ENCODE measurements around the gene SULT1C4. TPM values are rescaled to one million over a fixed set of nuclear protein-coding genes. Genes with fewer than 3 reads are reported as not detected.

The SULT1C4 gene
- total RNA-seq, 1 donor from 2014 or later, result 8.0 TPM

DNA sequence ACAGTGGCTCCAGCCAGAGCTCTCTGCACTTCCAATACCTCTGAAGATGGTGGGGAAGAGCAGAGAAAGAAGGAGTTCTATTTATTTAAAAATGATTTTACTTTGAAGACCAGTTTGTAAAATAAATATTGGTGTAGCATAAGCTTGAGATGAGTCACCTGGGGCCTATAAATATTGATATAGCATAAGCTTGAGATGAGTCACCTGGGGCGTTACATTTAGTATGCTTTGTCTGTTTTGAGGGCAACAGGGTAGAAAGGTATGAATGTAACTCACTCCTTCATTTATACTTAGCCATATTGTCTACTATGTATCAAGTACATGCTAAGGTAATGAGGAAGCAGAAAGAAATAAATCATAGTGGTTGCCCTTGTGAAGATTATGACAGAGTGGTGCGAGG, 7.7 kb upstream of the SULT1C4 start:
- TF ChIP-seq, protein P1, sequence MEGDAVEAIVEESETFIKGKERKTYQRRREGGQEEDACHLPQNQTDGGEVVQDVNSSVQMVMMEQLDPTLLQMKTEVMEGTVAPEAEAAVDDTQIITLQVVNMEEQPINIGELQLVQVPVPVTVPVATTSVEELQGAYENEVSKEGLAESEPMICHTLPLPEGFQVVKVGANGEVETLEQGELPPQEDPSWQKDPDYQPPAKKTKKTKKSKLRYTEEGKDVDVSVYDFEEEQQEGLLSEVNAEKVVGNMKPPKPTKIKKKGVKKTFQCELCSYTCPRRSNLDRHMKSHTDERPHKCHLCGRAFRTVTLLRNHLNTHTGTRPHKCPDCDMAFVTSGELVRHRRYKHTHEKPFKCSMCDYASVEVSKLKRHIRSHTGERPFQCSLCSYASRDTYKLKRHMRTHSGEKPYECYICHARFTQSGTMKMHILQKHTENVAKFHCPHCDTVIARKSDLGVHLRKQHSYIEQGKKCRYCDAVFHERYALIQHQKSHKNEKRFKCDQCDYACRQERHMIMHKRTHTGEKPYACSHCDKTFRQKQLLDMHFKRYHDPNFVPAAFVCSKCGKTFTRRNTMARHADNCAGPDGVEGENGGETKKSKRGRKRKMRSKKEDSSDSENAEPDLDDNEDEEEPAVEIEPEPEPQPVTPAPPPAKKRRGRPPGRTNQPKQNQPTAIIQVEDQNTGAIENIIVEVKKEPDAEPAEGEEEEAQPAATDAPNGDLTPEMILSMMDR (conservative IDR thresholded peaks at IDR 0.05), result no peak
- no peak overlapping the region for H3K4me3 Mint-ChIP-seq
- no peaks in the 10 kb centered on the region for H3K9me3 Mint-ChIP-seq
- no peak for DNase-seq (ENCODE audit: low read depth, low spot score)
- H3K36me3 Mint-ChIP-seq (ENCODE audit: low read depth), result no peaks in the 10 kb centered on the region
- no peak overlapping the region for H3K27ac Mint-ChIP-seq (ENCODE audit: unreplicated experiment)
- no peaks in the 10 kb centered on the region for H3K27me3 Mint-ChIP-seq (ENCODE audit: low read depth)
- no peaks in the 10 kb centered on the region for H3K4me1 Mint-ChIP-seq

DNA sequence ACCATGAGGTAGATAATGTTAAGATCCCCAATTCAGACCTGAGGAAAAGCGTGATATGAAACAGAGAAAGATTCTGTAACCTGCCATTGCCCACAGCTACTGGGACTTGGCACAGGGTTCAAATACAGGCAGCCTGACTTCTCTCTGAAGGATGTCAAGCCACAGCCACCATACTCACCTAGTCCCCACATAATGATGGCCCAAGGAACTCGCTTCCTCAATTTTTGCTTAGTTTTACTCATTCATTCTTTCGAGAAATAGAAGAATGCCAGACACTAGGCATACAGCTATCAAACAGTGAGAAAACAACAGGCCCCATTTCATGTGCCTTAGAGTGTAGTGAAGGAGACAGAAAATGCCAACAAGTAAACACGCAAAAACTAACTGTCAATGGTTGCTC, 980 bp upstream of the SULT1C4 start:
- Mint-ChIP-seq H3K9me3 (no peaks in the 10 kb centered on the region), H3K4me3 (peak overlapping the region; percentile 72), H3K36me3 (ENCODE audit: low read depth) (no peaks in the 10 kb centered on the region), H3K27ac (ENCODE audit: unreplicated experiment) (no peak overlapping the region), H3K27me3 (ENCODE audit: low read depth) (no peaks in the 10 kb centered on the region), H3K4me1 (peaks cover 31% of the 10 kb centered on the region)
- no peak for DNase-seq (ENCODE audit: low read depth, low spot score)
- TF ChIP-seq, protein P1 (conservative IDR thresholded peaks at IDR 0.05), result no peak

DNA sequence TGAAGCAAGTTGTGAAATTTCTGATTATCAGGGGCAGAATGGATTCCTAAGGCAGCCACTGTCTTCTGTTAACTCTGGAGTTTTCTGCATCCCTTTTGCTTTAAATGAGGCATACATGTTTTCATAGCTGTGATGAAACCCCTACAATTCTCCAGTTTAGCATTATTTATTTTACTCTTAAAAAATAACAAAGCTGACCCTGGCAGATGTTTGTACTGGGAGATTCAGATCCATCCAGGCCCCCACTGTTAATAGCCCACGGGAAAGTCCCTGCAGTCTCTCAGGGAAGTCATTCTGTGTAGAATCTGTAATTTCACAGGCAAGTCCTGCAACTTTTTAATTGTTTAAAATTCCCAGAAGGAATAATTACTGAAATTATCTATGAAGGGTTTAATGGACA, 353 bp upstream of the SULT1C4 start:
- peak overlapping the region; percentile 72 for H3K4me3 Mint-ChIP-seq
- no peaks in the 10 kb centered on the region for H3K36me3 Mint-ChIP-seq (ENCODE audit: low read depth)
- DNase-seq (ENCODE audit: low read depth, low spot score), result no peak
- peaks cover 31% of the 10 kb centered on the region for H3K4me1 Mint-ChIP-seq
- H3K9me3 Mint-ChIP-seq, result no peaks in the 10 kb centered on the region
- TF ChIP-seq, protein P1 (conservative IDR thresholded peaks at IDR 0.05), result no peak
- H3K27ac Mint-ChIP-seq (ENCODE audit: unreplicated experiment), result peak overlapping the region; percentile 14
- no peaks in the 10 kb centered on the region for H3K27me3 Mint-ChIP-seq (ENCODE audit: low read depth)

DNA sequence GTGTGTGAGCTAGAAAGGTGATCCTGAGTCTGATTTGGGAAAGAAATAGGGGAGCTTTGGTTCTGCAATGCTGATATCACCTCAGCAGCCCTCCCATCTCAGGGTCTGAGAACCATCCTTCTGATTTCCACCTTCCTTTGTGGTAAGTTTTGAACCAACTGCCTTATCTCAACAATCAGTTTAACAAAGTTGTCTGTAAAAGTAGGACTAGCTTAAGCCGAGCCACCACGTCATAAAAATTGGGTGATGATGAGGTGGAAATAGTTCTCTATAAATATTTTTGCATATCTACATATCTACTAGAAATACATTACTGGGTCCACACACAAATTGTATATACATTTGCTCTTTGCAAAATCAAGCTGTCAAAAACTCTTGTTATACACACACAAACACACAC, 1.1 kb downstream of the SULT1C4 start:
- Mint-ChIP-seq H3K9me3 (no peaks in the 10 kb centered on the region), H3K4me1 (peaks cover 38% of the 10 kb centered on the region), H3K27ac (ENCODE audit: unreplicated experiment) (no peak overlapping the region), H3K27me3 (ENCODE audit: low read depth) (no peaks in the 10 kb centered on the region), H3K4me3 (peak overlapping the region; percentile 72), H3K36me3 (ENCODE audit: low read depth) (peaks cover 4% of the 10 kb centered on the region)
- DNase-seq (ENCODE audit: low read depth, low spot score), result no peak
- TF ChIP-seq, protein P1 (conservative IDR thresholded peaks at IDR 0.05), result no peak

DNA sequence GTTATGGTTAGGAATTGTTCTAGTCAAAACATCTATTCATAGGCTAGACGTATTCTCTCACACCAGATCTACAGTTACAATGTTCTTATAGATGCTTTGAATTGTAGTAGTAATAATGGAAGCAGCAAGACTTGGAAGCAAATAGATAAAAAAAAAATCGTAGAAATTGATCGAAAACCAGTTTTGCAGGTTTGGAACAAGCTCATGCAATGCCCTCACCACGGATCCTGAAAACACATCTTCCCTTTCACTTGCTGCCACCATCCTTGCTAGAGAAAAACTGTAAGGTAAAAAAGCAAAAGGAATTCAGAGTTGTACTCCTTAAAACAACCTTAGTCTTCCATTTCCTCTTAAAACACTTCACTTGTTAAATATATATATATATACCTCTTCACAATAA, 4.4 kb downstream of the SULT1C4 start:
- DNase-seq (ENCODE audit: low read depth, low spot score), result no peak
- Mint-ChIP-seq H3K36me3 (ENCODE audit: low read depth) (peaks cover 6% of the 10 kb centered on the region), H3K27ac (ENCODE audit: unreplicated experiment) (no peak overlapping the region), H3K4me3 (no peak overlapping the region), H3K4me1 (peaks cover 37% of the 10 kb centered on the region), H3K9me3 (no peaks in the 10 kb centered on the region), H3K27me3 (ENCODE audit: low read depth) (no peaks in the 10 kb centered on the region)
- TF ChIP-seq, protein P1 (conservative IDR thresholded peaks at IDR 0.05), result no peak

All from neural crest cell (in vitro differentiated cells).